Trophoblast cell (in vitro differentiated cells and primary cell): ENCODE data around the gene PTPN23.

ENCODE experiments used
- DNase-seq, 2 donors: peaks; one replicate each; pipeline ENCODE4 v3.0.0-alpha.2; 2016
- H2AFZ ChIP-seq: 2 replicates; pipeline ENCODE4 v1.6.1; 2013; ENCODE audit warnings: low read length, moderate library complexity, mild to moderate bottlenecking; ENCODE audit not compliant: insufficient read depth, poor library complexity
- H2AK5ac ChIP-seq: 2 replicates; pipeline ENCODE4 v1.6.1; 2013; ENCODE audit warnings: mild to moderate bottlenecking, low read length
- H2BK120ac ChIP-seq: 2 replicates; pipeline ENCODE4 v1.6.1; 2013; ENCODE audit warnings: low read length, mild to moderate bottlenecking, moderate library complexity; ENCODE audit not compliant: insufficient read depth, poor library complexity
- H2BK12ac ChIP-seq: 2 replicates; pipeline ENCODE4 v1.6.1; 2013; ENCODE audit warnings: mild to moderate bottlenecking, low read length, moderate library complexity
- H2BK5ac ChIP-seq: 2 replicates; pipeline ENCODE4 v1.6.1; 2013; ENCODE audit warnings: low read length, low read depth, moderate library complexity, mild to moderate bottlenecking; ENCODE audit not compliant: poor library complexity
- H3K14ac ChIP-seq: 2 replicates; pipeline ENCODE4 v1.6.1; 2013; ENCODE audit warnings: mild to moderate bottlenecking, low read length
- H3K18ac ChIP-seq: 2 replicates; pipeline ENCODE4 v1.6.1; 2013; ENCODE audit warnings: mild to moderate bottlenecking, low read length
- H3K23ac ChIP-seq: 2 replicates; pipeline ENCODE4 v1.6.1; 2013; ENCODE audit warnings: low read length
- H3K27ac ChIP-seq: 2 replicates; pipeline ENCODE4 v1.5.1; 2013; ENCODE audit warnings: low read depth, mild to moderate bottlenecking, inconsistent platforms, low read length, moderate library complexity
- H3K27me3 ChIP-seq: 2 replicates; pipeline ENCODE4 v1.6.1; 2013; ENCODE audit warnings: inconsistent platforms, mild to moderate bottlenecking, low read length, moderate library complexity; ENCODE audit not compliant: insufficient read depth
- H3K36me3 ChIP-seq, 2 experiments: 1 replicate in 1 of 2; 2 replicates in 1 of 2; pipeline ENCODE4 v1.6.1; 2013; ENCODE audit warnings: low read length in 2 of 2, mild to moderate bottlenecking in 2 of 2, moderate library complexity in 1 of 2; ENCODE audit not compliant: insufficient read depth in 2 of 2, control insufficient read depth in 1 of 2
- H3K4ac ChIP-seq: 2 replicates; pipeline ENCODE4 v1.6.1; 2013; ENCODE audit warnings: low read depth, mild to moderate bottlenecking, low read length, moderate library complexity
- H3K4me1 ChIP-seq, 2 experiments: 1 replicate in 1 of 2; 2 replicates in 1 of 2; pipeline ENCODE4 v1.6.1; 2013; ENCODE audit warnings: low read length in 2 of 2, mild to moderate bottlenecking in 2 of 2, moderate library complexity in 1 of 2; ENCODE audit not compliant: insufficient read depth in 2 of 2, control insufficient read depth in 1 of 2
- H3K4me2 ChIP-seq: 2 replicates; pipeline ENCODE4 v1.6.1; 2013; ENCODE audit warnings: inconsistent platforms, mild to moderate bottlenecking, low read length, moderate library complexity
- H3K4me3 ChIP-seq: 2 replicates; pipeline ENCODE4 v1.5.1; 2013; ENCODE audit warnings: mild to moderate bottlenecking, low read depth, low read length, inconsistent platforms
- H3K79me1 ChIP-seq: one replicate; pipeline ENCODE4 v1.6.1; 2013; ENCODE audit warnings: low read length
- H3K79me2 ChIP-seq: 2 replicates; pipeline ENCODE4 v1.6.1; 2013; ENCODE audit warnings: low read length, mild to moderate bottlenecking; ENCODE audit not compliant: control insufficient read depth, insufficient read depth, poor library complexity
- H3K9ac ChIP-seq: 2 replicates; pipeline ENCODE4 v1.6.1; 2013; ENCODE audit warnings: mild to moderate bottlenecking, low read length
- H3K9me3 ChIP-seq: 2 replicates; pipeline ENCODE4 v1.6.1; 2013; ENCODE audit warnings: low read depth, mild to moderate bottlenecking, control low read depth, inconsistent platforms, low read length; ENCODE audit not compliant: insufficient read depth
- H4K12ac ChIP-seq: 2 replicates; pipeline ENCODE4 v1.6.1; 2013; ENCODE audit warnings: low read depth, mild to moderate bottlenecking, low read length, moderate library complexity
- H4K8ac ChIP-seq: 2 replicates; pipeline ENCODE4 v1.6.1; 2013; ENCODE audit warnings: low read depth, mild to moderate bottlenecking, low read length, moderate library complexity
- H4K91ac ChIP-seq: one replicate; pipeline ENCODE4 v1.6.1; 2013; ENCODE audit warnings: low read depth, mild to moderate bottlenecking, low read length, moderate library complexity
- WGBS: extraction: QIAGEN DNeasy Blood & Tissue Kit; methylation state at CpG from one replicate; pipeline ENCODE4 v1.1.7; 2013; ENCODE audit warnings: missing lambda C conversion rate; ENCODE audit not compliant: insufficient read length, insufficient coverage; ENCODE audit errors: extremely low coverage; 5-methylcytosine and 5-hydroxymethylcytosine counted together

PTPN23 gene

DNA sequence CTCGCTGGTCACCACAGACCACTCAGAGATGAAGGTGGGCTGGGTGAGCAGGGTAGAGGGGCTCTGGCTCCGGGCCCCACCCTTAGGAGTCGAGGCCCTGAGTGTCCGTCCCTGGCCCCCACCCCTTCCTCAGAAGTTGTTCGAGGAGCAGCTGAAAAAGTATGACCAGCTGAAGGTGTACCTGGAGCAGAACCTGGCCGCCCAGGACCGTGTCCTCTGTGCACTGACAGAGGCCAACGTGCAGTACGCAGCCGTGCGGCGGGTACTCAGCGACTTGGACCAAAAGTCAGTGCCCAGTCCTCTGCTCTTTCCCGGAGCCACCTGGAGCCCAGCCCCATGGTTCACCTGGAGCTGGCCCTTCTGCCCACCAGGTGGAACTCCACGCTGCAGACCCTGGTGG lies 28.5 kb downstream of the PTPN23 start:
- Histone ChIP-seq H3K4me2 (no peak overlapping the region), H3K36me3 (peaks cover 82 to 88% of the 10 kb centered on the region in 2 experiments), H3K4ac (no peak overlapping the region), H3K9ac (no peak overlapping the region), H3K4me1 (no peaks in the 10 kb centered on the region), H3K4me3 (no peak overlapping the region), H3K27me3 (no peaks in the 10 kb centered on the region), H2BK5ac (no peak overlapping the region), H3K14ac (no peak overlapping the region), H2BK12ac (no peak overlapping the region), H3K27ac (no peak overlapping the region), H3K18ac (no peak overlapping the region), H3K79me1 (no peaks in the 10 kb centered on the region), H2AK5ac (no peak overlapping the region), H3K79me2 (peaks cover 2% of the 10 kb centered on the region), H4K12ac (no peak overlapping the region), H2AFZ (no peak overlapping the region), H3K9me3 (peaks cover 3% of the 10 kb centered on the region), H2BK120ac (no peak overlapping the region), H4K91ac (no peak overlapping the region), H3K23ac (no peak overlapping the region), H4K8ac (no peak overlapping the region)
- no CpG with 5 or more reads among the region's 15 CpGs for WGBS
- DNase-seq, result no peak

DNA sequence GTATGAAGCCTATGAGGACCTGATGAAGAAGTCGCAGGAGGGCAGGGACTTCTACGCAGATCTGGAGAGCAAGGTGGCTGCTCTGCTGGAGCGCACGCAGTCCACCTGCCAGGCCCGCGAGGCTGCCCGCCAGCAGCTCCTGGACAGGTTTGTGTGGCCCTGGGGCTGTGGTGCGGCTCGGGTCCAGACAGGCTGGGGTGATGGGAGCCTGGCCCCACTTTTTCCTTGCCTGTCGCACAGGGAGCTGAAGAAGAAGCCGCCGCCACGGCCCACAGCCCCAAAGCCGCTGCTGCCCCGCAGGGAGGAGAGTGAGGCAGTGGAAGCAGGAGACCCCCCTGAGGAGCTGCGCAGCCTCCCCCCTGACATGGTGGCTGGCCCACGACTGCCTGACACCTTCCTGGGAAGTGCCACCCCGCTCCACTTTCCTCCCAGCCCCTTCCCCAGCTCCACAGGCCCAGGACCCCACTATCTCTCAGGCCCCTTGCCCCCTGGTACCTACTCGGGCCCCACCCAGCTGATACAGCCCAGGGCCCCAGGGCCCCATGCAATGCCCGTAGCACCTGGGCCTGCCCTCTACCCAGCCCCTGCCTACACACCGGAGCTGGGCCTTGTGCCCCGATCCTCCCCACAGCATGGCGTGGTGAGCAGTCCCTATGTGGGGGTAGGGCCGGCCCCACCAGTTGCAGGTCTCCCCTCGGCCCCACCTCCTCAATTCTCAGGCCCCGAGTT lies 29.0 kb downstream of the PTPN23 start:
- H2AK5ac ChIP-seq, result no peak overlapping the region
- DNase-seq, result no peak
- no peaks in the 10 kb centered on the region for H3K4me1 ChIP-seq
- no peak overlapping the region for H2BK120ac ChIP-seq
- H4K91ac ChIP-seq, result no peak overlapping the region
- no peak overlapping the region for H2BK5ac ChIP-seq
- no peak overlapping the region for H4K12ac ChIP-seq
- no peak overlapping the region for H3K4me3 ChIP-seq
- H3K27ac ChIP-seq, result no peak overlapping the region
- H3K4ac ChIP-seq, result no peak overlapping the region
- no peak overlapping the region for H3K23ac ChIP-seq
- H4K8ac ChIP-seq, result no peak overlapping the region
- H2BK12ac ChIP-seq, result no peak overlapping the region
- H3K9me3 ChIP-seq, result peaks cover 2% of the 10 kb centered on the region
- no peak overlapping the region for H3K4me2 ChIP-seq
- H3K79me2 ChIP-seq, result no peaks in the 10 kb centered on the region
- no peaks in the 10 kb centered on the region for H3K27me3 ChIP-seq
- no peak overlapping the region for H3K18ac ChIP-seq
- WGBS, result no CpG with 5 or more reads among the region's 26 CpGs
- no peak overlapping the region for H3K14ac ChIP-seq
- no peak overlapping the region for H2AFZ ChIP-seq
- no peaks in the 10 kb centered on the region for H3K79me1 ChIP-seq
- H3K9ac ChIP-seq, result no peak overlapping the region
- peaks cover 85 to 89% of the 10 kb centered on the region in 2 experiments for H3K36me3 ChIP-seq

DNA sequence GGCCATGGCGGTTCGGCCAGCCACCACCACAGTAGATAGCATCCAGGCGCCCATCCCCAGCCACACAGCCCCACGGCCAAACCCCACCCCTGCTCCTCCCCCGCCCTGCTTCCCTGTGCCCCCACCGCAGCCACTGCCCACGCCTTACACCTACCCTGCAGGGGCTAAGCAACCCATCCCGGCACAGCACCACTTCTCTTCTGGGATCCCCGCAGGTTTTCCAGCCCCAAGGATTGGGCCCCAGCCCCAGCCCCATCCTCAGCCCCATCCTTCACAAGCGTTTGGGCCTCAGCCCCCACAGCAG lies 29.5 kb downstream of the PTPN23 start:
- no peak for DNase-seq
- H3K27ac ChIP-seq, result no peak overlapping the region
- no CpG with 5 or more reads among the region's 10 CpGs for WGBS

DNA sequence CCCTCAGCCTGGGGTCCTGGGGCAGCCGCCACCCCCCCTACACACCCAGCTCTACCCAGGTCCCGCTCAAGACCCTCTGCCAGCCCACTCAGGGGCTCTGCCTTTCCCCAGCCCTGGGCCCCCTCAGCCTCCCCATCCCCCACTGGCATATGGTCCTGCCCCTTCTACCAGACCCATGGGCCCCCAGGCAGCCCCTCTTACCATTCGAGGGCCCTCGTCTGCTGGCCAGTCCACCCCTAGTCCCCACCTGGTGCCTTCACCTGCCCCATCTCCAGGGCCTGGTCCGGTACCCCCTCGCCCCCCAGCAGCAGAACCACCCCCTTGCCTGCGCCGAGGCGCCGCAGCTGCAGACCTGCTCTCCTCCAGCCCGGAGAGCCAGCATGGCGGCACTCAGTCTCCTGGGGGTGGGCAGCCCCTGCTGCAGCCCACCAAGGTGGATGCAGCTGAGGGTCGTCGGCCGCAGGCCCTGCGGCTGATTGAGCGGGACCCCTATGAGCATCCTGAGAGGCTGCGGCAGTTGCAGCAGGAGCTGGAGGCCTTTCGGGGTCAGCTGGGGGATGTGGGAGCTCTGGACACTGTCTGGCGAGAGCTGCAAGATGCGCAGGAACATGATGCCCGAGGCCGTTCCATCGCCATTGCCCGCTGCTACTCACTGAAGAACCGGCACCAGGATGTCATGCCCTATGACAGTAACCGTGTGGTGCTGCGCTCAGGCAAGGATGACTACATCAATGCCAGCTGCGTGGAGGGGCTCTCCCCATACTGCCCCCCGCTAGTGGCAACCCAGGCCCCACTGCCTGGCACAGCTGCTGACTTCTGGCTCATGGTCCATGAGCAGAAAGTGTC lies 30.2 kb downstream of the PTPN23 start:
- H3K4me3 ChIP-seq, result no peak overlapping the region
- H4K8ac ChIP-seq, result no peak overlapping the region
- H4K91ac ChIP-seq, result no peak overlapping the region
- no peak overlapping the region for H2AK5ac ChIP-seq
- H3K4me2 ChIP-seq, result no peak overlapping the region
- no peaks in the 10 kb centered on the region for H3K27me3 ChIP-seq
- no peak overlapping the region for H2BK12ac ChIP-seq
- no peak overlapping the region for H4K12ac ChIP-seq
- no peak overlapping the region for H3K18ac ChIP-seq
- DNase-seq, result no peak
- no peaks in the 10 kb centered on the region for H3K79me1 ChIP-seq
- H3K27ac ChIP-seq, result no peak overlapping the region
- no peak overlapping the region for H2AFZ ChIP-seq
- H3K14ac ChIP-seq, result no peak overlapping the region
- peaks cover 88 to 90% of the 10 kb centered on the region in 2 experiments for H3K36me3 ChIP-seq
- H3K23ac ChIP-seq, result no peak overlapping the region
- H2BK120ac ChIP-seq, result no peak overlapping the region
- no peak overlapping the region for H2BK5ac ChIP-seq
- H3K9ac ChIP-seq, result no peak overlapping the region
- H3K4me1 ChIP-seq, result no peaks in the 10 kb centered on the region
- H3K9me3 ChIP-seq, result peaks cover 2% of the 10 kb centered on the region
- H3K79me2 ChIP-seq, result no peaks in the 10 kb centered on the region
- WGBS, result no CpG with 5 or more reads among the region's 30 CpGs
- H3K4ac ChIP-seq, result no peak overlapping the region

More for the DNA sequence above, 29.5 kb downstream of the PTPN23 start:
- Histone ChIP-seq H3K4ac (no peak overlapping the region), H3K27me3 (no peaks in the 10 kb centered on the region), H2BK120ac (no peak overlapping the region), H2AK5ac (no peak overlapping the region), H2AFZ (no peak overlapping the region), H3K36me3 (peaks cover 90 to 92% of the 10 kb centered on the region in 2 experiments), H3K14ac (no peak overlapping the region), H3K79me1 (no peaks in the 10 kb centered on the region), H2BK5ac (no peak overlapping the region), H4K12ac (no peak overlapping the region), H3K4me1 (no peaks in the 10 kb centered on the region), H4K8ac (no peak overlapping the region), H3K4me3 (no peak overlapping the region), H2BK12ac (no peak overlapping the region), H3K18ac (no peak overlapping the region), H3K4me2 (no peak overlapping the region), H3K9me3 (peaks cover 2% of the 10 kb centered on the region), H3K9ac (no peak overlapping the region), H3K79me2 (no peaks in the 10 kb centered on the region), H4K91ac (no peak overlapping the region), H3K23ac (no peak overlapping the region)
